ENCODE results near the gene GATAD2B.

The GATAD2B gene

GRCh38 chr1:153958111-153958960, 35.6 kb upstream of the GATAD2B start, which contains the start of gene CRTC2:
CRTC2 (minus strand) TSS chr1:153958612; CDS start chr1:153958497, 115 bp downstream.
- Mint-ChIP-seq H3K27me3 (no peaks in the 10 kb centered on the region), H3K27ac (peak within 1 kb of the TSS; percentile 98), H3K9me3 (no peaks in the 10 kb centered on the region), H3K4me3 (peak within 1 kb of the TSS; percentile 93), H3K36me3 (ENCODE audit: low read depth) (peaks cover 80% of the 10 kb centered on the region), H3K4me1 (ENCODE audit: low read depth) (peaks cover 67% of the 10 kb centered on the region)
- DNase-seq: peak; percentile 95

- H3K4me1 Mint-ChIP-seq (ENCODE audit: low read depth): peaks cover 68% of the 10 kb centered on the region
- H3K4me3 Mint-ChIP-seq: peak overlapping the region; percentile 93
- H3K9me3 Mint-ChIP-seq: no peaks in the 10 kb centered on the region
- H3K36me3 Mint-ChIP-seq (ENCODE audit: low read depth): peaks cover 78% of the 10 kb centered on the region
- no peak for DNase-seq
- peak overlapping the region; percentile 98 for H3K27ac Mint-ChIP-seq
- no peaks in the 10 kb centered on the region for H3K27me3 Mint-ChIP-seq
These were observed 35.0 kb upstream of the GATAD2B start for GRCh38 chr1:153957744-153958110.

GRCh38 chr1:153956997-153957715, 34.4 kb upstream of the GATAD2B start:
- Mint-ChIP-seq H3K9me3 (no peaks in the 10 kb centered on the region), H3K4me1 (ENCODE audit: low read depth) (peaks cover 62% of the 10 kb centered on the region), H3K27me3 (no peaks in the 10 kb centered on the region), H3K27ac (peak overlapping the region; percentile 98), H3K36me3 (ENCODE audit: low read depth) (peaks cover 78% of the 10 kb centered on the region), H3K4me3 (peak overlapping the region; percentile 93)
- DNase-seq: no peak

GRCh38 chr1:153954826-153955225, 32.1 kb upstream of the GATAD2B start:
- H3K4me3 Mint-ChIP-seq: no peak overlapping the region
- peak overlapping the region; percentile 85 for H3K27ac Mint-ChIP-seq
- no peaks in the 10 kb centered on the region for H3K9me3 Mint-ChIP-seq
- peaks cover 79% of the 10 kb centered on the region for H3K36me3 Mint-ChIP-seq (ENCODE audit: low read depth)
- H3K27me3 Mint-ChIP-seq: no peaks in the 10 kb centered on the region
- peaks cover 47% of the 10 kb centered on the region for H3K4me1 Mint-ChIP-seq (ENCODE audit: low read depth)
- DNase-seq: no peak

GRCh38 chr1:153953859-153954365, 31.1 kb upstream of the GATAD2B start:
- Mint-ChIP-seq H3K4me1 (ENCODE audit: low read depth) (peaks cover 40% of the 10 kb centered on the region), H3K27me3 (no peaks in the 10 kb centered on the region), H3K36me3 (ENCODE audit: low read depth) (peaks cover 81% of the 10 kb centered on the region), H3K4me3 (no peak overlapping the region), H3K9me3 (no peaks in the 10 kb centered on the region), H3K27ac (peak overlapping the region; percentile 85)
- no peak for DNase-seq

DNA sequence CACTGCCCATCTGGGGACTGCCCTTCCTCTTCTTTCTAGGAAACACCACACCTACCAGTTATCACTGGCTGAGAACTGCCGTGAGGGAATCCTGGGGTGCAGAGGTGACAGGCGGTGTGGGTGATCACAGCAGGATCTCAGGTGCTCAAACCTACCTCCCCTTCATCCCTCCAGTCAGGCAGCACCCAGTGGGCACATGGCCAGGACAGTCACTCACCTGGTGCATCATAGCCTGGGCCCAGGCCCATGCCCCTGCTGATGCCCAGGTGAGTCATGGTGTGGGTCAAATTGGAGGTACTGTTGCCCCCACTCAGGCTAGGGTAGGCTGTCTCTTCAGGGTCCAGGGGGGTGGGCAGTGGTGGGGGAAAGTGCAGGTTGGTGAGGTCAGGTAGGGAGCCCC, 29.0 kb upstream of the GATAD2B start:
- no peaks in the 10 kb centered on the region for H3K27me3 Mint-ChIP-seq
- no peaks in the 10 kb centered on the region for H3K9me3 Mint-ChIP-seq
- no peak for DNase-seq
- peak overlapping the region; percentile 78 for H3K27ac Mint-ChIP-seq
- peaks cover 85% of the 10 kb centered on the region for H3K36me3 Mint-ChIP-seq (ENCODE audit: low read depth)
- H3K4me1 Mint-ChIP-seq (ENCODE audit: low read depth): peaks cover 36% of the 10 kb centered on the region
- no peak overlapping the region for H3K4me3 Mint-ChIP-seq

DNA sequence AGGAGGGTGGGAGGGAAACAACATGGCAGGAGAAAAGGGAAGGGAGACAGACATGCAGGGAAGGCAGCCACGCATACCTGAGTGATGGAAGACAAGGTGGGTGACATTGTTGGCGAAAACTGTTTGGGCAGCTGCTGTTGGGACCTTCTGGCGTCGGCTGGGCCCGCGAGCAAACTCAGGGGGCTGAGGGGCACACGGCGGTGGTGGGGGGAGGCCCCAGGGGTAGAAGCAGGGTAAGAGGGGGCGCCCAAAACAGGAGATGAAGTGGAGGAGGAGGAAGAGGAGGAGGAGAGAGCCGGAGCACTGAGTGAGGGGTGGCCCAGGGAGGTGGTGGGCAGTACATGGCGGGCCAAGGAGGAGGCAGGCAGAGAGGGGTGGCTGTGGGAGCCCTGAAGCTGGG, 28.4 kb upstream of the GATAD2B start:
- no peaks in the 10 kb centered on the region for H3K27me3 Mint-ChIP-seq
- no peaks in the 10 kb centered on the region for H3K9me3 Mint-ChIP-seq
- H3K4me3 Mint-ChIP-seq: no peak overlapping the region
- H3K4me1 Mint-ChIP-seq (ENCODE audit: low read depth): peaks cover 32% of the 10 kb centered on the region
- H3K36me3 Mint-ChIP-seq (ENCODE audit: low read depth): peaks cover 85% of the 10 kb centered on the region
- no peak for DNase-seq
- peak overlapping the region; percentile 78 for H3K27ac Mint-ChIP-seq

DNA sequence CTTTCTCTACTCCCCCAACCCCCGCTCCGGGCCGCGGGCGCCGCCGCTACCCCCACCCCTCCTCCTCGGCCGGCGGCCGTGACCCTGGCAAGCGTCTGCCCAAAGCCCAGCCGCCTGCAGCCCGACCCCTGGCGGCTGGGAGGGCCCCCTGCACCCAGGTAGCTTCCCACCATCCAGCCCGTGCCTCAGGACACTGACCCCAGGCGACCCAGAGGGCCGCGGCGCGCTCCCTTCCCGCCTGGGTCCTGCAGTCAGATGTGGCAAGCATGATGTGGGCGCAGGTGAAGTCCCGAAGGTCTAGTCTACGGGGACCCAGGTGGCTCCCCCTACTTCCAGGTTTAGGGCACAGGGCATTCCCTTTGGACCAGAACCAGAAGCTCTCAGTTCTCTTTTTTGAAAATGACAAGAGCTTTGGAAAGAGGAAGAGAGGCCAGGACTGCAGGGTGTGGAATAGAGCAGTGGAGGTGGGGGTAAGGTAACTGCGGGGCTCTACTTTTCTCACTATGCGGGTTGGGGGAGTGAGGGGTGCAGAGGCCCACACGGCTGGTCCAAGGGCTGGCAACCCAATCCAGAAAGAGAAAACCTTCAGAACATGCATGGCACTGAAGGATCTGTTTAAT, 24.0 kb upstream of the GATAD2B start, which contains the start of gene DENND4B:
DENND4B (minus strand) TSS at position 97 of the 620 bp plus-strand sequence. CDS start 2,344 bp downstream, outside the sequence.
- Mint-ChIP-seq H3K4me1 (ENCODE audit: low read depth) (peaks cover 29% of the 10 kb centered on the region), H3K27ac (peak within 1 kb of the TSS; percentile 96), H3K36me3 (ENCODE audit: low read depth) (peaks cover 90% of the 10 kb centered on the region), H3K9me3 (no peaks in the 10 kb centered on the region), H3K27me3 (no peaks in the 10 kb centered on the region), H3K4me3 (peak within 1 kb of the TSS; percentile 93)
- peak; percentile 83 for DNase-seq

- peaks cover 29% of the 10 kb centered on the region for H3K4me1 Mint-ChIP-seq (ENCODE audit: low read depth)
- H3K36me3 Mint-ChIP-seq (ENCODE audit: low read depth): peaks cover 89% of the 10 kb centered on the region
These were observed 23.2 kb upstream of the GATAD2B start for GRCh38 chr1:153945795-153946621.

DNA sequence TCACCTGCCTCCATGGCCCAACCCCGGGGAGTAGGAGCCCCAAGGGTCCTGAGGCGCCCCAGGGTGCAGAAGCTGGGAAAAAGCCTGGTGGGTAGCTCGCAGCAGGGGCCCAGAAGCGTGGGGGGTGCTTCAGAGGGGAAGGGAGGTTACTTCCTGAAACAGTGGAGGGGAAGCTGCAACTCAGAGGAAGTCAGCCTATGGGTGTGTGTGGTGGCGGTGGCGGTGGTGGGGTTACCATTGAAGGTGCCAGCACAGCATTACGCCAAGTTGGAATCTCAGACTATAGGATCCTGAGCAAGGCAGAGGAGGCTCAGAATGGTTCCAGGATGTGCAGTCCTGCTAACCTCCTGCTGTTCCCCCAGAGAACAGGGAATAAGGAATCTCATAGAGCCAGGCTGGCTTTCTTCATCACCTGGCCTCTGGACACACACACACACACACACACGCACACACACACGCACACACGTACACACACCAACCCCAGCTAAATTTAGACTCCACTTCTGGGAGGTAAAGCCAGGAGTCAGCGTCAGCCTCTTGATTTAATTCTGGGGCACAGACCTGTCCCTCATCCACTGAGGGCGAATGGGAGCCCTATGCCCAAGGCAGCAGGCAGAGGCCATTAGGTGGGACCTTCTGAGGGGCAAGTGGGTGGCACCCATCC, 22.5 kb upstream of the GATAD2B start:
- H3K4me3 Mint-ChIP-seq: peak overlapping the region; percentile 93
- H3K9me3 Mint-ChIP-seq: no peaks in the 10 kb centered on the region
- peak; percentile 79 for DNase-seq
- H3K36me3 Mint-ChIP-seq (ENCODE audit: low read depth): peaks cover 89% of the 10 kb centered on the region
- no peaks in the 10 kb centered on the region for H3K27me3 Mint-ChIP-seq
- H3K27ac Mint-ChIP-seq: peak overlapping the region; percentile 96
- H3K4me1 Mint-ChIP-seq (ENCODE audit: low read depth): peaks cover 31% of the 10 kb centered on the region

More at GRCh38 chr1:153945795-153946621, 23.2 kb upstream of the GATAD2B start:
- Mint-ChIP-seq H3K4me3 (peak overlapping the region; percentile 93), H3K9me3 (no peaks in the 10 kb centered on the region), H3K27me3 (no peaks in the 10 kb centered on the region), H3K27ac (peak overlapping the region; percentile 96)
- peak; percentile 82 for DNase-seq

- Mint-ChIP-seq H3K4me1 (ENCODE audit: low read depth) (peaks cover 32% of the 10 kb centered on the region), H3K36me3 (ENCODE audit: low read depth) (peaks cover 89% of the 10 kb centered on the region), H3K27me3 (no peaks in the 10 kb centered on the region), H3K27ac (peak overlapping the region; percentile 96), H3K4me3 (peak overlapping the region; percentile 93), H3K9me3 (no peaks in the 10 kb centered on the region)
- DNase-seq: no peak
These were observed 22.0 kb upstream of the GATAD2B start for GRCh38 chr1:153944827-153945117.

DNA sequence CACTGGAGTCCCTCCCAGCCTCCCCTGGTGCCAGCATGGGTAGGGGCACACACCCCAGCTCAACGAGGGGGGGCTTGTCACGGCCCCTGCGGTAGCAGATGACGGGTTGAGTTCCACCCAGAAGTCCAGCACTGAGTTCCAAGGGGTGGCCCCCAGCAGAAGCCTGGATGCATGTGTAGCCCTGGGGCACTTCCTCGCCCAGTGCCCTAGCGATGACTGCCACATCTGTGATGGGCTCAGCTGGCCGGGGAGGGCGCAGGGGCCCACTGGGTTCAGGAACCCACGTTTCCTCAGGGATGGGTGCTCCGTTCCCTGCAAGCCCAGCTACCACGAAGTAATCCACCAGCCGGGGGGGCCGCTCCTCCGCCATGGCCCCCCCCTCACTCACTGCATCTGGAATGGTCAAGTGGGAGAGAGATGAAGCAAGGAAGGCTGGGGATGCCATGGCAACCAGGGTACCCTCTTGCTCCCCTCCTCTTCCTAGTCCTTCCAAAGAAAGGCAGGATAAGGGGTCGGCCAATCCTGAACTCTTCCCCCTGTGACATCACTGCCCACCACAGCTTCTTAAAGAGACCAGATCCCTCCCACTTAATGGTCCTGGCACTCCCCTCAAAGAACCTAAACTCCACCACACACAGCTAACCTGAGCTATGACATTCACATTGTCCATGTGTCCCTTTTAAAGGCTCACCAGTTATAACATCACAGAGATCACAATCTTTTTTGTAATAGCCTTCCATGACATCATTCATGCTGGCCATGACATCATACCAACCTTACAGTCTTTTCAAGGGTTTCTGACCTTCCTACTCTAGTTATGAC, 21.4 kb upstream of the GATAD2B start:
- Mint-ChIP-seq H3K4me1 (ENCODE audit: low read depth) (peaks cover 32% of the 10 kb centered on the region), H3K27ac (peak overlapping the region; percentile 96), H3K36me3 (ENCODE audit: low read depth) (peaks cover 89% of the 10 kb centered on the region), H3K9me3 (no peaks in the 10 kb centered on the region), H3K4me3 (peak overlapping the region; percentile 93), H3K27me3 (no peaks in the 10 kb centered on the region)
- DNase-seq: no peak
